ENCODE results near the gene PRKACA.

Gene PRKACA

DNA sequence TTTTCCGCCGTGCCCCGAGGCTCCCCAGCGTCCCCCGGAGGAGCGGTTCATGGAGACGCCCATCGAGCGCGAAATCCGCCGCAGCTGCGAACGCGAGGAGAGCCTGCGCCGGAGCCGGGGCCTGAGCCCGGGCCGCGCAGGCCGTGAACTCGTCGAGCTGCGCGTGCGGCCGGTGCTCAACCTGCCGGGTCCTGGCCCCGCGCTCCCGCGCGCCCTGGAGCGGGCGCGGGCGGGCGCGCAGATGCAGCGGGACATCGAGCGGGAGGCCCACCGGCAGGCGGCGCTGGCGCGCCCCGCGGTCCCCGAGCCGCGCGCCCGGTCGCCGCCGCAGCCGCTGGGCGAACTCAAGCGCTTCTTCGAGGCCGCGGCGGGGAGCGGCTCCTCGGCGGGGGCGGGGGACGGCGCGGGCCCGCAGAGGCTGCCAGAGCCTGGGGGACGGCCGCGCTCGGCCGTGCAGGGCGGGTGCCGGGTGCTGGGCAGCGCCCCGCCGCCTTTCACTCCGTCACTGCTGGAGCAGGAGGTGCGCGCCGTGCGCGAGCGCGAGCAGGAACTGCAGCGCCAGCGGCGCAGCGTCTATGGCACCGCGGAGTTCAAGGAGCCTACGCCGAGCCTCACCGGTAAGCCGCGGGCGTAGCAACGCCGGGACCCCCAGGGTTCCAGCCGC, 44.2 kb downstream of the PRKACA start:
- H4K20me1 ChIP-seq = peaks cover 0 to 9% (median 0%) of the 10 kb centered on the region in 11 experiments; a peak in 6 of 22 replicates
- H3K27ac ChIP-seq = peak overlapping the region in 6 of 11 experiments; percentile 17 to 55 (median 45); a peak in 8 of 22 replicates
- peak overlapping the region; percentile 58 to 87 (median 68) for H3K4me3 ChIP-seq
- peaks cover 41 to 66% (median 51%) of the 10 kb centered on the region in 10 experiments for H3K4me1 ChIP-seq
- no peaks in the 10 kb centered on the region for H3K36me3 ChIP-seq
- H3K27me3 ChIP-seq = peaks cover 15 to 38% (median 34%) of the 10 kb centered on the region in 11 experiments; a peak in 21 of 22 replicates
- no peaks in the 10 kb centered on the region for H3K9me3 ChIP-seq (replicated peaks in 1 of 11)
- peak overlapping the region; percentile 90 to 100 (median 99) for H3K4me2 ChIP-seq
- H3K9ac ChIP-seq = peak overlapping the region; percentile 48 to 80 (median 72)
- TF ChIP-seq Cebpa-rat (IDR thresholded peaks at IDR 0.05) = no peak

DNA sequence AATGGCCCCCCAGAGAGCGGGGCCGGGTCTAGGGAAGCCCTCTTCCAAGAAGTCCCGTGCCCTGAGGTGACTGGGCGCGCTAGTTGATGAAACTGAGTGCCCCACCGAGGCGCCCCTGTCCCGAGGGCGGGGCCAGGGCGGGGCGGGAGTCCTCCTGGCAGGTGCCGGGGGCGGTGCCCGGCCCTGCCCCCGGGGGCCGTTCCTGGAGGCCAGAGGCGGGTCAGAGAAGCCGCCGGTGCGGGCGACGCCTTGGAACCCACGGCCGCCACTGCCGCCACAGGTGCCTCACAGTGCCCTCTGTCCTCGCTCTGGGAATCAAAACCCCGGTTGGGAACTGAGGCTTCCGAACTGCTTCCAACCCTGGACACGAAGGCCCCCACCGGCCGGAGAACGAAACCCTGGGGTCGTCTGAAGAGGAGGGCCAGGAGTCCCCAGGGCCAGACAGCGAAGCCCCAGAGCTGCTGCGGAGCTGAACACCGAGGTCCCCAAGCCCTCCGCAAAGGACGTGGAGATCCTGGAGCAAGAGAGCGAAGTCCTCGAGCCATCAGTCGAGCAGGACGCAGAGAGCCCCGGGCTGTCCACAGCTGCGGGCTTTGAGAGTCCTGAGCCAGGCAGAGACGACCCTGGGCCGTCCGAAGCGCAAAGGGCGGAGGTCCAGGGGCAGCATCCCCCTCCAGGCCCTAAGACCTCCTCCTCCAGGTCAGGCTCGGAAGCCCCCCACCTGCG, 44.9 kb downstream of the PRKACA start, which contains the start of gene MISP3:
MISP3 (plus strand) TSS at position 252 of the 726 bp plus-strand sequence. CDS start 524 bp downstream, outside the sequence.
- peak within 1 kb of the TSS in 6 of 11 experiments; percentile 17 to 55 (median 50); a peak in 10 of 22 replicates for H3K27ac ChIP-seq
- H3K27me3 ChIP-seq = peaks cover 15 to 38% (median 34%) of the 10 kb centered on the region in 11 experiments; a peak in 21 of 22 replicates
- no peak for TF ChIP-seq Cebpa-rat (IDR thresholded peaks at IDR 0.05)

DNA sequence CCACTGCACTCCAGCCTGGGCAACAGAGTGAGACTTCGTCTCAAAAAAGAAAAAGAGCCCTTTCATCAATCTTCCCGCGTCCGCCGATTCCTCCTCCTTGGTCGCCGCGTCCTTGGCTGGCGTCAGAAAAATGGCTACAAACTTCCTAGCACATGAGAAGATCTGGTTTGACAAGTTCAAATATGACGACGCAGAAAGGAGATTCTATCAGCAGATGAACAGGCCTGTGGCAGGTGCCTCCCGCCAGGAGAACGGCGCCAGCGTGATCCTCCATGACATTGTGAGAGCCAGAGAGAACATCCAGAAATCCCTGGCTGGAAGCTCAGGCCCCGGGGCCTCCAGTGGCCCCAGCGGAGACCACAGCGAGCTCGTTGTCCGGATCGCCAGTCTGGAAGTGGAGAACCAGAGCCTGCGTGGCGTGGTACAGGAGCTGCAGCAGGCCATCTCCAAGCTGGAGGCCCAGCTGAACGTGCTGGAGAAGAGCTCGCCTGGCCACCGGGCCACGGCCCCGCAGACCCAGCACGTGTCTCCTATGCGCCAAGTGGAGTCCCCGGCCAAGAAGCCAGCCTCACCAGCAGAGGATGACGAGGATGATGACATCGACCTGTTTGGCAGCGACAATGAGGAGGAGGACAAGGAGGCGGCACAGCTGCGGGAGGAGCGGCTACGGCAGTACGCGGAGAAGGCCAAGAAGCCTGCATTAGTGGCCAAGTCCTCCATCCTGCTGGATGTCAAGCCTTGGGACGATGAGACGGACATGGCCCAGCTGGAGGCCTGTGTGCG, 47.1 kb downstream of the PRKACA start:
- no peak for TF ChIP-seq Cebpa-rat (IDR thresholded peaks at IDR 0.05)
- H3K27me3 ChIP-seq = peaks cover 15 to 38% (median 34%) of the 10 kb centered on the region in 11 experiments; a peak in 21 of 22 replicates
- no peak overlapping the region for H3K4me3 ChIP-seq
- no peak overlapping the region for H3K9ac ChIP-seq
- H3K27ac ChIP-seq = no peak overlapping the region
- peaks cover 12 to 43% (median 36%) of the 10 kb centered on the region in 10 experiments for H3K4me1 ChIP-seq
- no peaks in the 10 kb centered on the region for H3K36me3 ChIP-seq
- H3K4me2 ChIP-seq = no peak overlapping the region
- H3K9me3 ChIP-seq (replicated peaks in 1 of 11) = no peaks in the 10 kb centered on the region
- H4K20me1 ChIP-seq = peaks cover 0 to 9% (median 0%) of the 10 kb centered on the region in 11 experiments; a peak in 6 of 22 replicates

More for the DNA sequence above, 44.9 kb downstream of the PRKACA start, which contains the start of gene MISP3:
- Histone ChIP-seq H3K9me3 (replicated peaks in 1 of 11) (no peaks in the 10 kb centered on the region), H3K36me3 (no peaks in the 10 kb centered on the region), H3K9ac (peak within 1 kb of the TSS; percentile 48 to 80 (median 72)), H3K4me3 (peak within 1 kb of the TSS; percentile 58 to 87 (median 68)), H3K4me2 (peak within 1 kb of the TSS; percentile 90 to 100 (median 99)), H4K20me1 (peaks cover 0 to 9% (median 0%) of the 10 kb centered on the region in 11 experiments; a peak in 6 of 22 replicates), H3K4me1 (peaks cover 34 to 61% (median 47%) of the 10 kb centered on the region in 10 experiments)

DNA sequence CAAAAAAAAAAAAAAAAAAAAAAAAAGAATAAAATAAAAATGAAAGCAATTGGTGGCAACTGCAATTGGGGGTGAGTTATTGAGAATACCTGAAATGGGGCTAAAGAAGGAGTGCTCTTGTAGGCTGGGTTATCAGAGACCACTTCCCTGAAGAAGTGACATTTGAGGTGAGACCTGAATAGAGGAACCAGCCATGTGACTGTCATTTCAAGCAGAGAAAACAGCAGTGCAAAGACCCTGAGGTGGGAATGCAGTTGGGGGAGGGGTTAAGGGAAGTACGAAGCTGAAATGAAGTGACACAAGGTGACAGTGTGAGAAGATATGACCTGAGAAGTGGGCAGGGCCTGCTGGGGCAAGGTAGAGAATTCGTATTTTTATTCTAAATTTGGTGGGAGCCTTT, 51.4 kb downstream of the PRKACA start:
- H3K4me3 ChIP-seq = no peak overlapping the region
- H3K27ac ChIP-seq = no peak overlapping the region
- H3K4me1 ChIP-seq = peaks cover 0 to 25% (median 7%) of the 10 kb centered on the region in 10 experiments; a peak in 13 of 20 replicates
- peaks cover 0 to 11% (median 4%) of the 10 kb centered on the region in 11 experiments; a peak in 7 of 22 replicates for H3K27me3 ChIP-seq
- TF ChIP-seq Cebpa-rat (IDR thresholded peaks at IDR 0.05) = no peak
- no peaks in the 10 kb centered on the region for H3K36me3 ChIP-seq
- H3K9ac ChIP-seq = no peak overlapping the region
- H3K9me3 ChIP-seq (replicated peaks in 1 of 11) = no peaks in the 10 kb centered on the region
- no peaks in the 10 kb centered on the region for H4K20me1 ChIP-seq
- H3K4me2 ChIP-seq = no peak overlapping the region

DNA sequence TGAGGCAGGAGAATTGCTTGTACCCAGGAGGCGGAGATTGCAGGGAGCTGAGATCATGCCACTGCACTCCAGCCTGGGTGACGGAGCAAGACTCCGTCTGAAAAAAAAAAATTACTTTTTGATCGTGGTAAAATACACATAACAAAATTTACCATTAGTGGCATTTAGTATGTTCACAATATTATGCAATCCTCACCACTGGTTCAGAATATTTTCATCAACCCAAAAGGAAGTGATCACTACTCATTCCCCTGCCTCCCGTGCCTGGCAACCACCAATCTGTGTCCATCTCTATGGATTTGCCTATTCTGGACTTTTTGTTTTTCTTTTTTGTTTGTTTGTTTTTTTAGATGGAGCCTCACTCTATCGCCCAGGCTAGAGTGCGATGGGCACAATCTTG, 54.5 kb downstream of the PRKACA start:
- Histone ChIP-seq H3K4me1 (peaks cover 6 to 33% (median 15%) of the 10 kb centered on the region in 10 experiments; a peak in 18 of 20 replicates), H3K27me3 (peaks cover 13 to 40% (median 25%) of the 10 kb centered on the region in 11 experiments)
- TF ChIP-seq Cebpa-rat (IDR thresholded peaks at IDR 0.05) = peak in 3 of 11 experiments; percentile 16 to 58 (median 27); a peak in 2 of 22 replicates

DNA sequence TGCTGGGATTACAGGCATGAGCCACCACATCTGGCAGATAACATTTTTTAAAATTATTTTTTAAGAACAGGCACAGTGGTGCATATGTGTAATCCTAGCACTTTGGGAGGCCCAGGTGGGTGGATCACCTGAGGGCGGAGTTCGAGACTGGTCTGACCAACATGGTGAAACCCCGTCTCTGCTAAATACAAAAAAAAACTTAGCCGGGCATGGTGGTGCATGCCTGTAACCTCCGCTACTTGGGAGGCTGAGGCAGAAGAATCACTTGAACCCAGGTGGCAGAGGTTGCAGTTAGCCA, 55.1 kb downstream of the PRKACA start:
- peak overlapping the region in 3 of 11 experiments; percentile 36 to 58 (median 54); a peak in 5 of 22 replicates for H3K4me2 ChIP-seq

More for the DNA sequence above, 54.5 kb downstream of the PRKACA start:
- no peak overlapping the region for H3K27ac ChIP-seq
- H3K4me3 ChIP-seq = no peak overlapping the region
- H3K36me3 ChIP-seq = no peaks in the 10 kb centered on the region
- H3K9ac ChIP-seq = no peak overlapping the region
- no peaks in the 10 kb centered on the region; a peak in 2 of 22 replicates for H4K20me1 ChIP-seq
- H3K4me2 ChIP-seq = peak overlapping the region in 5 of 11 experiments; percentile 11 to 58 (median 36); a peak in 8 of 22 replicates
- H3K9me3 ChIP-seq (replicated peaks in 1 of 11) = no peaks in the 10 kb centered on the region

DNA sequence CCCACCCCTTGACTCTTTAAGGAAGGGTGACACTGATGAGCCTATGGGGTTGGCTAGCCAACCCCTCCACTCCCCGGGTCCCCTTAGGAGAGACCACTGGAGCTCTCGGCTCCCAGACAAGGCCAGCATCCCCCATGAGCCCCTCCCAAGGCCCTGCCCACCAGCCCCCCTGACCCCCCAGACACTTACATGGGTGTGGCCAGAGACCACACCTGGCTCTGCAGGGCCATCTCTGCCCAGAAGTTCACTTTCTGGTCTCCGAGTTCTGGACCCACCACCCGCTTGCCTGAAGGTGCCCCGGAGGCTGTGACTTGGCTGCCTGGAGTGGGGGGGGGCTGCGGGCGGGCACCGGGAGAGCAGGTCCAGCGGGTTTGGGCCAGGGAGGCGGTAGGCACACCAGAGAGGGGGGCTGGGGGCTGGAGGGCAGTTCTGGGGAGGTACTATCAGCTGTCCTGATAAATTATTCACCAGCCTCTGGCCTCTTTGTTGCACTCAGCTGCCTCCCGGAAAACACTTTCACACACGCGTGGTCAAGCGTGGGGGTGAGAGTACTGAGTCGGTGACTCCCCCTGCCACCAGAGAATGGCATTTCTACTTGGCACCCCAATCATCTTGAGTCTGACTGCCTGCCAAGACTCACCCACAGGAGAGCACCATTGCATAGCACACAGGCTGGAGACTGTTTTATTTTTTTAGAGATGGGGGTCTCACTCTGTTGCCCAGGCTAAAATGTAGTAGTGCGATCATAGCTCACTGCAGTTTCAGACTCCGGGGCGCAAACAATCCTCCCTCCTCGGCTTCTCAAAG, 55.6 kb downstream of the PRKACA start, which contains the start of gene PALM3:
PALM3 (minus strand) TSS at position 326 of the 807 bp plus-strand sequence; CDS start at position 230, 96 bp downstream.
- H3K4me2 ChIP-seq = peak within 1 kb of the TSS in 6 of 11 experiments; percentile 11 to 58 (median 34); a peak in 9 of 22 replicates
- H3K9me3 ChIP-seq (replicated peaks in 1 of 11) = no peaks in the 10 kb centered on the region
- peaks cover 10 to 38% (median 19%) of the 10 kb centered on the region in 10 experiments; a peak in 19 of 20 replicates for H3K4me1 ChIP-seq

More for the DNA sequence above, 55.1 kb downstream of the PRKACA start:
- H3K27ac ChIP-seq = no peak overlapping the region
- H3K36me3 ChIP-seq = no peaks in the 10 kb centered on the region
- H3K4me1 ChIP-seq = peaks cover 10 to 38% (median 19%) of the 10 kb centered on the region in 10 experiments; a peak in 19 of 20 replicates
- H3K27me3 ChIP-seq = peaks cover 19 to 46% (median 31%) of the 10 kb centered on the region in 11 experiments
- peak overlapping the region in 2 of 11 experiments; percentile 15 to 16; a peak in 2 of 22 replicates for H3K9ac ChIP-seq
- no peak for TF ChIP-seq Cebpa-rat (IDR thresholded peaks at IDR 0.05)
- H3K4me3 ChIP-seq = no peak overlapping the region
- H3K9me3 ChIP-seq (replicated peaks in 1 of 11) = no peaks in the 10 kb centered on the region
- no peaks in the 10 kb centered on the region; a peak in 2 of 22 replicates for H4K20me1 ChIP-seq

More for the DNA sequence above, 55.6 kb downstream of the PRKACA start, which contains the start of gene PALM3:
- TF ChIP-seq Cebpa-rat (IDR thresholded peaks at IDR 0.05) = no peak
- peaks cover 0 to 1% (median 0%) of the 10 kb centered on the region in 11 experiments; a peak in 2 of 22 replicates for H4K20me1 ChIP-seq
- H3K9ac ChIP-seq = peak within 1 kb of the TSS in 2 of 11 experiments; percentile 15 to 16; a peak in 2 of 22 replicates
- H3K27ac ChIP-seq = no peak within 1 kb of the TSS
- H3K36me3 ChIP-seq = no peaks in the 10 kb centered on the region
- no peak within 1 kb of the TSS for H3K4me3 ChIP-seq
- peaks cover 23 to 50% (median 35%) of the 10 kb centered on the region in 11 experiments for H3K27me3 ChIP-seq

Data from BLaER1 treated with 17β-estradiol and CSF1 and Interleukin-3, amounts not matched to agents 10 nM and 100 nM (cell line).